Gastrocnemius medialis (tissue), 4 donors: Measurements from ENCODE around the gene CER1. TPM values are rescaled to one million over a fixed set of nuclear protein-coding genes. Genes with fewer than 3 reads are reported as not detected.
"Not testable (repeated sequence)": the region's sequence is repeated elsewhere in the genome, so short reads cannot be mapped to it uniquely, and the experiment has no call there.

Experiments
- ATAC-seq, 2 donors: fragments of 150-250 bp; one replicate each; pipeline ENCODE4 v1.9.1; 2016
- DNase-seq, 2 donors: peaks; one replicate each; pipeline ENCODE4 v3.0.0-alpha.2; 2019
- H3K27ac ChIP-seq, 4 donors: fragments of 200-600 bp; sonication (generic); 1 replicate in 1 of 4; 2 replicates in 3 of 4; pipeline ENCODE4 v1.5.1; 2016 to 2018; ENCODE audit warnings: mild to moderate bottlenecking in 2 of 4, moderate library complexity in 1 of 4
- H3K27me3 ChIP-seq, 3 donors: fragments of 200-600 bp; sonication (generic) in 2 of 3; 1 replicate in 1 of 3; 2 replicates in 2 of 3; pipeline versions ENCODE4 v1.5.1 to v1.6.0; 2016 to 2019; ENCODE audit warnings: mild to moderate bottlenecking in 1 of 3, moderate library complexity in 1 of 3
- H3K36me3 ChIP-seq, 2 donors: fragments of 200-600 bp; sonication (generic) in 1 of 2; one replicate each; pipeline ENCODE4 v1.5.1; 2017 to 2018
- H3K4me1 ChIP-seq, 2 donors: fragments of 200-600 bp; sonication (generic) in 1 of 2; one replicate each; pipeline ENCODE4 v1.5.1; 2016 to 2017; ENCODE audit warnings: mild to moderate bottlenecking in 2 of 2
- H3K4me3 ChIP-seq, 4 donors: fragments of 200-600 bp; sonication (generic) in 3 of 4; 1 replicate in 1 of 4; 2 replicates in 3 of 4; pipeline ENCODE4 v1.5.1; 2016 to 2019; ENCODE audit warnings: mild to moderate bottlenecking in 2 of 4
- H3K9me3 ChIP-seq, 3 donors: fragments of 200-600 bp; sonication (generic) in 2 of 3; 1 replicate in 1 of 3; 2 replicates in 2 of 3; pipeline ENCODE4 v1.5.1; 2016 to 2019
- POLR2A ChIP-seq, 2 donors: fragments of 450-650 bp; IDR thresholded peaks; one replicate each; pipeline ENCODE4 v1.6.1; 2017; ENCODE audit warnings: antibody characterized with exemption in 2 of 2, mild to moderate bottlenecking in 2 of 2, moderate library complexity in 2 of 2
- in situ Hi-C, 4 donors: fragments of 200-750 bp; cut with MboI; loops; one replicate each; pipeline versions ENCODE4 v1.15.0 to v1.8.0; 2017; ENCODE audit warnings: low sequenced_read_pairs in 4 of 4
- intact Hi-C: fragments of 100-400 bp; cut with DNase I; formaldehyde crosslinking; loops from one replicate; pipeline ENCODE4 v1.15.1; 2023; ENCODE audit warnings: low total_unique reads
- total RNA-seq, 4 donors: library from RNA; depleted of rRNA; stranded (reverse); fragments of >200 nt; gene quantifications; one replicate each; pipeline versions ENCODE4 v1.1.0 to v1.2.3, GENCODE V29; 2016
- TF ChIP-seq, protein P1 (sequence below), 5 experiments: fragments of 450-650 bp in 3 of 5; fragments of 200-600 bp in 2 of 5; sonication (generic) in 2 of 5; IDR thresholded peaks in 4 of 5; conservative IDR thresholded peaks in 1 of 5; 1 replicate in 4 of 5; 2 replicates in 1 of 5; pipeline ENCODE4 v1.5.1; 2016 to 2019; ENCODE audit warnings: antibody characterized with exemption in 5 of 5, mild to moderate bottlenecking in 3 of 5, moderate library complexity in 3 of 5

The CER1 gene
- total RNA-seq, 4 donors from 2014 or later, result not detected

DNA sequence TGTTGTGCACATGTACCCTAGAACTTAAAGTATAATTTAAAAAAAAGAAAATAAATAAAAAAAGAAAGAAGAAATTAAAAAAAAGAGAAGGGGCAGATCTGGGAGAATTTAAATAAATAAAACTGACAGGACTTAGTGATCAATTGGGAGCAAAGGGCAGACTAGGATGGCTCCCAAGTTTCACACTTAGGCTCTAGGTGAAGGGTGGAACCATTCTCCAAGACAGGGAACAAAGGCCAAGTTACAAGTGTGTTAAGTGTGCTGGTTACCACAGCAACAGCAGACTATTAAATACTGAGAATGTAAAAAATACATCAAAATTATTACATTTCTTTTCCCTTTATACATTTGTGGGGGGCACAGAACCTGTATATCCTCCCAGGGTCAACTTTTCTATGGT lies 36.4 kb downstream of the CER1 start:
- no peak for ATAC-seq
- TF ChIP-seq, protein P1, sequence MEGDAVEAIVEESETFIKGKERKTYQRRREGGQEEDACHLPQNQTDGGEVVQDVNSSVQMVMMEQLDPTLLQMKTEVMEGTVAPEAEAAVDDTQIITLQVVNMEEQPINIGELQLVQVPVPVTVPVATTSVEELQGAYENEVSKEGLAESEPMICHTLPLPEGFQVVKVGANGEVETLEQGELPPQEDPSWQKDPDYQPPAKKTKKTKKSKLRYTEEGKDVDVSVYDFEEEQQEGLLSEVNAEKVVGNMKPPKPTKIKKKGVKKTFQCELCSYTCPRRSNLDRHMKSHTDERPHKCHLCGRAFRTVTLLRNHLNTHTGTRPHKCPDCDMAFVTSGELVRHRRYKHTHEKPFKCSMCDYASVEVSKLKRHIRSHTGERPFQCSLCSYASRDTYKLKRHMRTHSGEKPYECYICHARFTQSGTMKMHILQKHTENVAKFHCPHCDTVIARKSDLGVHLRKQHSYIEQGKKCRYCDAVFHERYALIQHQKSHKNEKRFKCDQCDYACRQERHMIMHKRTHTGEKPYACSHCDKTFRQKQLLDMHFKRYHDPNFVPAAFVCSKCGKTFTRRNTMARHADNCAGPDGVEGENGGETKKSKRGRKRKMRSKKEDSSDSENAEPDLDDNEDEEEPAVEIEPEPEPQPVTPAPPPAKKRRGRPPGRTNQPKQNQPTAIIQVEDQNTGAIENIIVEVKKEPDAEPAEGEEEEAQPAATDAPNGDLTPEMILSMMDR (IDR thresholded peaks at IDR 0.05 in 4 of 5, conservative IDR thresholded peaks at IDR 0.05 in 1 of 5), result no peak
- no peak for TF ChIP-seq POLR2A (IDR thresholded peaks at IDR 0.05)

DNA sequence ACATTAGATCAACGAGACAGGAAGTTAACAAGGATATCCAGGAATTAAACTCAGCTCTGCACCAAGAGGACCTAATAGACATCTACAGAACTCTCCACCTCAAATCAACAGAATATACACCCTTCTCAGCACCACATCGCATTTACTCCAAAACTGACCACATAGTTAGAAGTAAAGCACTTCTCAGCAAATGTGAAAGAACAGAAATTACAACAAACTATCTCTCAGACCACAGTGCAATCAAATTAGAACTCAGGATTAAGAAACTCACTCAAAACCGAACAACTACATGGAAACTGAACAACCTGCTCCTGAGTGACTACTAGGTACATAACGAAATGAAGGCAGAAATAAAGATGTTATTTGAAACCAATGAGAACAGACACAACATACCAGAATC lies 39.9 kb downstream of the CER1 start:
- H3K27me3 ChIP-seq, H3K36me3 ChIP-seq, DNase-seq, intact Hi-C loops, H3K9me3 ChIP-seq, in situ Hi-C loops, H3K4me1 ChIP-seq, H3K4me3 ChIP-seq, H3K27ac ChIP-seq, ATAC-seq: not testable (repeated sequence)

More for the DNA sequence above, 36.4 kb downstream of the CER1 start:
- Histone ChIP-seq H3K4me3 (no peak overlapping the region), H3K36me3 (peaks cover 0 to 8% of the 10 kb centered on the region in 2 donors), H3K9me3 (no peaks in the 10 kb centered on the region), H3K4me1 (peaks cover 11 to 14% of the 10 kb centered on the region in 2 donors), H3K27ac (no peak overlapping the region), H3K27me3 (no peaks in the 10 kb centered on the region)
- intact Hi-C loops (no loop called here), in situ Hi-C loops (no loop called here)
- no peak for DNase-seq

DNA sequence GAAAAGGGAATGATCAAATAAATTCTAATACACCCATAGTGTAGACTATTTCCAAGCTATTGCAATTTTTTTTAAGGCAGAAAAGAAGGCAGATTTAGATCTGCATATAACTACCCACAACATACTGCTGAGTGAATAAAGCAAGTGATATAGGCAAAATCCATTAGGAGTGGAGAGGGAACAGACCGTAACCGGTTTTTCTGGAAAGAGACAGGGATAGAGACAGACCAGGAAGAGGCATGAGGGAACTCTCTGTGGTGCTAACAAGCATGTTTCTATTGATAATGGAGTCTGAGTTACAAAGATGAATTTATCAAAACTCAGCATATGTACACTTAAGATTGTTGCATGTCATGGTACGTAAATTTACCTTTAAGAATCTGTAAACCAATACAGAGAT lies 43.8 kb downstream of the CER1 start:
- in situ Hi-C loops, result no loop called here
- no peak for ATAC-seq

DNA sequence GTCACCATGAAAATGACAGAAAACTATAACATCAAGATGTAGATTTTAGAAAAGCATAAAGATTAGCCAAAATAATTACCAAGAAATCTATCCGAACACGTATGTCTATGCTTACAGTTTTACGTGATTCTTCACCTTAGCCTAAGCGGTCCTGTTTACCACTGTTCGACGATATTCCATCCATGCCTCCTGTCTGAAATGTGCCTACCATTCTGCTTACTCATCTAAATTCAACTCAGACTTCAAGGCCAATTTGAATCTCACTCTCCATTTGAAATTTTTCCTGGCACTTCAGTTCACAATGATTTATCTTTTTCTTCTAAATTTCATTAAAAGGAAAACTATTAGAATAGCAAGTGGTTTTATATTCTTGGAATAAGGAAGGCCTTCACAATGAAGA lies 44.7 kb downstream of the CER1 start:
- DNase-seq, result no peak
- H3K4me1 ChIP-seq, result peaks cover 0 to 7% of the 10 kb centered on the region in 2 donors
- H3K4me3 ChIP-seq, result no peak overlapping the region
- ATAC-seq, result no peak
- no peak for TF ChIP-seq POLR2A (IDR thresholded peaks at IDR 0.05)
- TF ChIP-seq, protein P1 (IDR thresholded peaks at IDR 0.05 in 4 of 5, conservative IDR thresholded peaks at IDR 0.05 in 1 of 5), result no peak
- in situ Hi-C loops, result no loop called here
- no peaks in the 10 kb centered on the region for H3K9me3 ChIP-seq
- no peaks in the 10 kb centered on the region for H3K36me3 ChIP-seq
- H3K27me3 ChIP-seq, result no peaks in the 10 kb centered on the region
- intact Hi-C loops, result no loop called here
- H3K27ac ChIP-seq, result no peak overlapping the region

More for the DNA sequence above, 43.8 kb downstream of the CER1 start:
- Histone ChIP-seq H3K27me3 (no peaks in the 10 kb centered on the region), H3K4me1 (peaks cover 0 to 8% of the 10 kb centered on the region in 2 donors), H3K4me3 (no peak overlapping the region), H3K27ac (no peak overlapping the region), H3K9me3 (no peaks in the 10 kb centered on the region), H3K36me3 (no peaks in the 10 kb centered on the region)
- no peak for TF ChIP-seq POLR2A (IDR thresholded peaks at IDR 0.05)
- TF ChIP-seq, protein P1 (IDR thresholded peaks at IDR 0.05 in 4 of 5, conservative IDR thresholded peaks at IDR 0.05 in 1 of 5), result no peak
- intact Hi-C loops, result no loop called here
- DNase-seq, result no peak

DNA sequence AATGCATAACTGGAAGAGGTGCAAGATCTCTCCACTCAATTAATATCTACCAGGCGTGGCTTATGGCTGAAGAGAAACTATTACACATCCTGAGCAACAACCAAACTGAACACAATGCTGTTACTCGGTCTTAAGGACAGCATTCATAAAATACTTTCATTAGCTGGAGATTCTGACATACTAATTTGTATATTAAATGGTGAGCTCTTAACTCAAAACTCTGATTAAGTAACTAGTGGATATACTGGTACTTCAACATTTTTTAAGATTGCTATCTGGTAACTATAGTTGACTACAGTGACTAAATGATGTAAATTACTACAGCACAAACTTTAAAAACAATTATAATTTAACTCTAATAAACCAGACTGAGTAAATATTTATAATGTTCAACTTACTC lies 45.1 kb downstream of the CER1 start:
- no peak for DNase-seq
- in situ Hi-C loops, result no loop called here

More for the DNA sequence above, 45.1 kb downstream of the CER1 start:
- Histone ChIP-seq H3K9me3 (no peaks in the 10 kb centered on the region), H3K4me1 (peaks cover 0 to 2% of the 10 kb centered on the region in 2 donors), H3K4me3 (no peak overlapping the region), H3K27me3 (no peaks in the 10 kb centered on the region), H3K27ac (no peak overlapping the region), H3K36me3 (no peaks in the 10 kb centered on the region)
- TF ChIP-seq, protein P1 (IDR thresholded peaks at IDR 0.05 in 4 of 5, conservative IDR thresholded peaks at IDR 0.05 in 1 of 5), result no peak
- TF ChIP-seq POLR2A (IDR thresholded peaks at IDR 0.05), result no peak
- intact Hi-C loops, result no loop called here
- no peak for ATAC-seq
